Measurements from ENCODE around the gene TPO. TPM values are rescaled to one million over a fixed set of nuclear protein-coding genes. Genes with fewer than 3 reads are reported as not detected.
A peak's percentile ranks its signal among the peaks of the same experiment; 100 is the strongest.

Gene TPO
- total RNA-seq, 4 donors from 2014 or later = 6.7 to 14.5 (median 11.3) TPM

DNA sequence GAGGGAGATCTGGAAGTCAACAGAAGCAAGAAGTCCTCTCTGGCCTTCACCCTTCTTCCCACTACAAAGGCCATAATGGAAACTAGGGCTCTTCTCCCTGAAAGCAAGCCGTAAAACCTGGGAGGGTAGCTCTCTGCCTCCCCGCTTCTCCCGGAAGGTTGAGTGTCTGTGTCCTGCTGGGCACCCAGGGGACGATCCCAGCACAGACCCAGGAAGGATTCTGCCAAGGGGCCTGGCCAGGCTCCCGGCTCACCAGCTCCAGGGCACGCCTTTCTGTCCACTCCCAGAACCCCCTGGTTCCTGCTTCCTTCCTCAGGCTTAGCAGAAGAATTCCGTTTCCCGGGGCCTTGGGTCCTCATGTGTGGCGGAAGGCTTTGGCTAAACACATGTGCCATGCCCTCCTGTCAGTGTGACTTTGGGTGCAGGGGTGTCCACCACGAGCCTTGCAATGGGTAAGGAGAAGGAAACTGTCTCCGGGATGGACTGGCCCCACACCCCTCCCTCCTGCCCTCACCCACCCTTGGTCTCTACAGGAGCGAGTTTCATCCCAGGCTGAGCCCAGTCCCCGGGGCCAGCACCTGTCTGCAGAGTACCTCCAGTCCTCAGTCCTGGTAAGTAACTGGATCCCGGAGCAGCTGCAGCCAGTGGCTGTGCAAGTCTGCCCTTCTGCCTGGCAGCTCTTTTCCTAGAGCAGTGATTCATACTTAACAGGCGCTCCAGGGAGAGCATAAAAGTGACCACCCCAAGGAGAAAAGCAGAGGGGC lies 135.8 kb downstream of the TPO start:
- TF ChIP-seq POLR2A (IDR thresholded peaks at IDR 0.05) (no peak), POLR2AphosphoS5 (IDR thresholded peaks at IDR 0.05) (no peak), EP300 (IDR thresholded peaks at IDR 0.05) (no peak)
- TF ChIP-seq, protein P1, sequence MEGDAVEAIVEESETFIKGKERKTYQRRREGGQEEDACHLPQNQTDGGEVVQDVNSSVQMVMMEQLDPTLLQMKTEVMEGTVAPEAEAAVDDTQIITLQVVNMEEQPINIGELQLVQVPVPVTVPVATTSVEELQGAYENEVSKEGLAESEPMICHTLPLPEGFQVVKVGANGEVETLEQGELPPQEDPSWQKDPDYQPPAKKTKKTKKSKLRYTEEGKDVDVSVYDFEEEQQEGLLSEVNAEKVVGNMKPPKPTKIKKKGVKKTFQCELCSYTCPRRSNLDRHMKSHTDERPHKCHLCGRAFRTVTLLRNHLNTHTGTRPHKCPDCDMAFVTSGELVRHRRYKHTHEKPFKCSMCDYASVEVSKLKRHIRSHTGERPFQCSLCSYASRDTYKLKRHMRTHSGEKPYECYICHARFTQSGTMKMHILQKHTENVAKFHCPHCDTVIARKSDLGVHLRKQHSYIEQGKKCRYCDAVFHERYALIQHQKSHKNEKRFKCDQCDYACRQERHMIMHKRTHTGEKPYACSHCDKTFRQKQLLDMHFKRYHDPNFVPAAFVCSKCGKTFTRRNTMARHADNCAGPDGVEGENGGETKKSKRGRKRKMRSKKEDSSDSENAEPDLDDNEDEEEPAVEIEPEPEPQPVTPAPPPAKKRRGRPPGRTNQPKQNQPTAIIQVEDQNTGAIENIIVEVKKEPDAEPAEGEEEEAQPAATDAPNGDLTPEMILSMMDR (IDR thresholded peaks at IDR 0.05) = no peak
- no peaks in the 10 kb centered on the region for H3K36me3 ChIP-seq
- ATAC-seq = no peak
- no peaks in the 10 kb centered on the region for H3K9me3 ChIP-seq
- 60 to 87% methylated on average over 1 to 7 of the region's 15 CpGs for WGBS, 2 donors (ENCODE audit: low coverage in 1 of 2)
- H3K27me3 ChIP-seq = peaks cover 15% of the 10 kb centered on the region
- no peak overlapping the region for H3K4me3 ChIP-seq
- H3K4me1 ChIP-seq = peaks cover 0 to 32% (median 0%) of the 10 kb centered on the region in 3 donors
- H3K27ac ChIP-seq = no peak overlapping the region

DNA sequence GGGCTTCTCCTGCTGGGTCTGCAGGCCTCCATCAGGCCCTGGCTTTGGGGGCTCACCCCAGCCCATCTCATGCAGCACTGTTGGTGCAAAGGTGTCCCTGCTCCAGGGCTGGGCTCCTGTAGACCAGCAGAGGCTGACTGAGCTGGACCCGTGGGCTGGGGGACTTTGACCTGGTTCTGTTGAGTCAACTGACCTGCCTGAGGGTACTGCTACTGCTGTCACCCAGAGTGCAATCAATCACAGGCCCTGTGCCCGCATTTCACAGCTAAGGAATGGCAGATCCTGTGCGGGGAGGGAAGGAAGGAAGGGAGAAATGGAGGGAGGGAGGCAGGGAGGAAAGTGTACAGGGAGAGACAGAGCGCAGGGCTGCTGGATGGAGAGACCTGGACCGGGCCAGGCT lies 136.8 kb downstream of the TPO start:
- H3K4me3 ChIP-seq = no peak overlapping the region
- H3K36me3 ChIP-seq = no peaks in the 10 kb centered on the region
- H3K27ac ChIP-seq = no peak overlapping the region
- 80% methylated on average over 2 of the region's 5 CpGs; no CpG with 5 or more reads in 1 of the 2 donors for WGBS, 2 donors (ENCODE audit: low coverage in 1 of 2)
- TF ChIP-seq EP300 (IDR thresholded peaks at IDR 0.05) = no peak
- TF ChIP-seq POLR2A (IDR thresholded peaks at IDR 0.05) = no peak
- TF ChIP-seq POLR2AphosphoS5 (IDR thresholded peaks at IDR 0.05) = no peak
- TF ChIP-seq, protein P1 (IDR thresholded peaks at IDR 0.05) = no peak
- H3K4me1 ChIP-seq = peaks cover 0 to 36% (median 0%) of the 10 kb centered on the region in 3 donors
- H3K27me3 ChIP-seq = peaks cover 15% of the 10 kb centered on the region
- ATAC-seq = no peak
- no peaks in the 10 kb centered on the region for H3K9me3 ChIP-seq

DNA sequence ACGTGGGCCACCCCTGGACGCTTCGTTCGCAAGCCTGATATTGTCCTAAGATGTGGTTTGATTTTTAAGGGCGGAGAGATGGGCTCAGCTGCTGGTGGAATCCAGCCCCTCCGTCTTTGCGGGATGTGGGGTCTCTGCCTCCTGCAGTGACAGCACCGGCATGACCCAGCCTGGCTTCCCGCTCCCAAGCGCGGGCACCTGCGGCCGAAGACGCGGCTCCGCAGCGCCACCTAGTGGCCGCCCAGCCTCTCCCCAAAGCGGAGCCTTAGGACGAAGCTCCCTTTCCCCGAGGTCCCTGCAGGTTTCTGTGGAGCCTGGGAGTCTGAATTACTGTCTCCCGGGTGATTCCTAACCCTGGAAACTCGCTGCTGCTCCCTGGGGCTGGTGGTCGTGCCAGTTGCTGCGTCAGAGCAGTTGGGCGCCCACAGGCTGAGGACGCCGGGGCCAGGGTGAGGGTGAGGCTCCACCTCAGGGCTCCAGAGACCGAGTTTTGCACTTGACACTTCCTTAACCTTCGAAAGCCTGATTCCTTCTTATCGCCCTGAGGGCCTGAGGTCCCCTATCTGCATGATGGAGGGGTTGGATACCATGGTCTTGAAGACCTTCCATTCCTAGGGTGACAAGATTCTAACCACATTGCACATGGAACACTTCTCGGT lies 137.5 kb downstream of the TPO start:
- WGBS, 2 donors (ENCODE audit: low coverage in 1 of 2) = 64% methylated on average over 6 of the region's 32 CpGs; no CpG with 5 or more reads in 1 of the 2 donors
- Histone ChIP-seq H3K4me3 (no peak overlapping the region), H3K36me3 (no peaks in the 10 kb centered on the region), H3K4me1 (peaks cover 0 to 34% (median 0%) of the 10 kb centered on the region in 3 donors), H3K27me3 (peaks cover 15% of the 10 kb centered on the region), H3K9me3 (no peaks in the 10 kb centered on the region), H3K27ac (no peak overlapping the region)
- peak; percentile 70 for ATAC-seq
- no peak for TF ChIP-seq POLR2A (IDR thresholded peaks at IDR 0.05)
- TF ChIP-seq, protein P1 (IDR thresholded peaks at IDR 0.05) = peak; percentile 61 to 96 (median 88)

DNA sequence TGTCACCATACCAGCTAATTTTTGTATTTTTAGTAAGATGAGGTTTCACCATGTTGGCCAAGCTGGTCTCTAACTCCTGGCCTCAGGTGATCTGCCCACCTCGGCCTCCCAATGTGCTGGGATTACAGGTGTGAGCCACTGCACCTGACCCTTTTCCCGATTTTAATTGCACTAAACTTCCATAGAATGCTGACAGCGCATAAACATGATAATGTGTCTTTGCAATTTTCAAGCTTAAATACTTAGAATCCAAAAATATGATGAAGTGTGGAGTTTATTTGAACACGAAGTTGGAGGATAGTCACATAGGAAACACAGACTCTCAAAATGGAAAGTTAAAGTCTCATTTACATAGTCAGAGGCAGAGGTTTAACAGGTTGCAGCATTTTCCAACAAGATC lies 138.6 kb downstream of the TPO start:
- Histone ChIP-seq H3K4me1 (peaks cover 0 to 28% (median 0%) of the 10 kb centered on the region in 3 donors), H3K36me3 (no peaks in the 10 kb centered on the region), H3K27ac (no peak overlapping the region), H3K27me3 (peaks cover 8% of the 10 kb centered on the region), H3K9me3 (no peaks in the 10 kb centered on the region), H3K4me3 (no peak overlapping the region)
- no peak for ATAC-seq
- WGBS, 2 donors (ENCODE audit: low coverage in 1 of 2) = 71 to 99% methylated on average over 1 to 4 of the region's 4 CpGs
- TF ChIP-seq POLR2A (IDR thresholded peaks at IDR 0.05) (no peak), POLR2AphosphoS5 (IDR thresholded peaks at IDR 0.05) (no peak), EP300 (IDR thresholded peaks at IDR 0.05) (no peak)
- TF ChIP-seq, protein P1 (IDR thresholded peaks at IDR 0.05) = no peak
